ENCODE results near the gene COPE.
"Not testable (repeated sequence)": the region's sequence is repeated elsewhere in the genome, so short reads cannot be mapped to it uniquely, and the experiment has no call there.

Gene COPE

DNA sequence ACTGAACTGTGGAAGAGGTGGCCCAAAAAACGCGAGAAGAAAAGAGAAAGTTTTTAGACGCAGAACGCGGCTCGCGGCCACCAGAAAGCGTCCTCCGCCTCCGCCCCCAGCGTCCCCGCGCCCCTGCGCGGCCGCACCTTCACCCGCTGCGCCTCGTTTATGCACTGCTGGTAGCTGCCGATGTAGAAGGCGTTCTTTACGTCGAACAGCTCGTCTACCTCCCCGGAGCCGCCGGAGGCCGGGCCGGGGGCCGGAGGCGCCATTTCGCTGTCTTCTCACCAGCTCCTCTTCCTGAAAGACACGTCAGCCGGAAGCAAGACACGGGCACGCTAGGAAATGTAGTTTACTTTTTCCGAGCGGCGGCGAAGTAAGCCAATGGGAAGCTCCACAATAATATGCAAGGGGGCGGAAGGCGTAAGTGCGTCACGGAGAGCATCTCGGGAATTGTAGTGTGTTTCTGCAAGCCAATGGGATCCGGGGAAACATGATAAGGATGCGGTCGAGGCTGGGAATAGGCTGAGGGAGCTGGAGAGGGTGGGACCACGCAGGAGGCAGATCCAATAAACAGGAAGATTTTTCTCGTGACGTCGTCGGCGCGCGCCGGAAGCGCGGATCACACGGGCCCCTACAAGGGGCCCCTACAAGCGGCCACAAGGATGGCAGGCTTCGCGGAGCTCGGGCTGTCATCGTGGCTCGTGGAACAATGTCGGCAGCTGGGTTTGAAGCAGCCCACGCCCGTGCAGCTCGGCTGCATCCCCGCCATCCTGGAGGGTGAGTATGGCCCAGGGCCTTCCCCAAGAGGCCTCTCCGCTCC is at the start of gene COPE, which contains the start of gene DDX49:
Gene COPE (minus strand): TSS at position 302 of the 814 bp plus-strand sequence. CDS start 39 bp downstream, at position 263.
Gene DDX49 (plus strand): TSS at position 630 of the 814 bp plus-strand sequence. CDS start 27 bp downstream, at position 657.
- H3K27ac Mint-ChIP-seq = peak within 1 kb of the TSS; percentile 96
- no peaks in the 10 kb centered on the region for H3K9me3 Mint-ChIP-seq
- no peaks in the 10 kb centered on the region for H3K27me3 Mint-ChIP-seq
- H3K4me3 Mint-ChIP-seq = peak within 1 kb of the TSS; percentile 86
- H3K4me1 Mint-ChIP-seq (ENCODE audit: low read depth) = peaks cover 46% of the 10 kb centered on the region
- intact Hi-C loops (cut with micrococcal nuclease) = loop anchor here (1.0 to 5.0 kb wide), 3 partner anchors 13 to 68 kb away; no protein-coding TSS in a partner anchor
- H3K36me3 Mint-ChIP-seq (ENCODE audit: low read depth) = peaks cover 90% of the 10 kb centered on the region

DNA sequence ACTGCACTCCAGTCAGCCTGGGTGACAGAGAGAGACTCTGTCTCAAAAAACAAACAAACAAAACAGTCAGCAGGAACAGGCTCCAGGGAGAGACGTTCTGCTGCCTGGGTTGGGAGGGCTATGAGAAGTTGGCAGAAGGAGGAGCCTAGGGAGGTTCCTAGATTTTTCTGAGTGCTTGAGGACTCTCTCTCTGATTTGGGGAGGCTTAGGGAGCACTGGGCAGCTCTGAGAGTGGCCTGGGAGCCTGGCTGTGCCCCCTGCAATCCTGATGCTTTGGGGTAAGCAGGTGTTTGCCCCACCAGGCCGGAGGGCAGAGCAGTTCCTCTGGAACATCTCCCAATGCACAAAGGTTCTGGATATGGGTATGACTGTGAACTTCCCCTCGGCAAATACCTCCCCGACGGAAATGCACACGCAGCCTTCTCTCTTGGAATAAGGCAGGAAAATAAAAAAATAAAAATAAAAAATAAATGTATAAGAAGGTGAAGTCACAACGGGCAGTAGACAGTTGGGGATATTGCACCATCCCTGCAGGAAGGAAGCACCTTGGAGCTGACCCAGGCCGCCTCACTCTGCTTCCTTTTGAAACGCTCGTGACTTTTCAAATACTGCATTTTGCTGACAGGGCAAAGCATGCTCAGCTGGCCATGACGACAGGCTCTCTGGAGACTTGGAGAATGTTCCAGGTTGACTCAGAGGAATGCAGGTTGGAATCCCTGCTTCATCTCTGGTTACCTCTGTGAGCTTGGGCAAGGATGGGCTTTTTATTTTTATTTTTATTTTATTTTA is 48.4 kb upstream of the COPE start:
- no peaks in the 10 kb centered on the region for H3K9me3 Mint-ChIP-seq
- peaks cover 53% of the 10 kb centered on the region for H3K4me1 Mint-ChIP-seq (ENCODE audit: low read depth)
- peak overlapping the region; percentile 96 for H3K27ac Mint-ChIP-seq
- H3K4me3 Mint-ChIP-seq = peak overlapping the region; percentile 42
- H3K27me3 Mint-ChIP-seq = no peaks in the 10 kb centered on the region
- intact Hi-C loops (cut with micrococcal nuclease) = loop anchor here (1.0 to 2.0 kb wide), 2 partner anchors 27 to 48 kb away; partner anchors contain the start of genes COPE, DDX49 and HOMER3
- no peaks in the 10 kb centered on the region for H3K36me3 Mint-ChIP-seq (ENCODE audit: low read depth)

DNA sequence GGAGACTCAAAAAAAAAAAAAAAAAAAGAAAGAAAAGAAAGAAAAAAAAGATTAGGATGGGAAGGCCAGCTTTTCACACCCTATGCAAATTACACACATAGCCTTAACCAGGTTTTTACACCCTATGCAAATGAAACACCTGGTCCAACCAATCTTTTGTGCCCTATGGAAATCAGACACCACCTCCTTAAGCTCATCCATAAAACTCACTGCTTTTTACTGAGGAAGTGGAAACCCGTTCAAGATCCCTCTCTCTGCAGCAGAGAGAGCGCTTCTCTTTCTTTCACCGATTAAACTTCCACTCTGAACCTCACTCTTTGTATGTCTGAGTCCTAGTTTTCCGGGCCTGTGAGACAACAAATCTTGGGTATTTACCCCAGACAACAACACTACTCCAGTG is 47.1 kb upstream of the COPE start:
- Mint-ChIP-seq H3K4me1 (ENCODE audit: low read depth) (peaks cover 54% of the 10 kb centered on the region), H3K36me3 (ENCODE audit: low read depth) (no peaks in the 10 kb centered on the region), H3K27me3 (peaks cover 10% of the 10 kb centered on the region), H3K9me3 (no peaks in the 10 kb centered on the region), H3K27ac (peak overlapping the region; percentile 96), H3K4me3 (peak overlapping the region; percentile 32)
- intact Hi-C loops (cut with micrococcal nuclease) = loop anchor here (2.0 kb wide), 1 partner anchor 26 kb away; the partner anchor contains the start of gene HOMER3

DNA sequence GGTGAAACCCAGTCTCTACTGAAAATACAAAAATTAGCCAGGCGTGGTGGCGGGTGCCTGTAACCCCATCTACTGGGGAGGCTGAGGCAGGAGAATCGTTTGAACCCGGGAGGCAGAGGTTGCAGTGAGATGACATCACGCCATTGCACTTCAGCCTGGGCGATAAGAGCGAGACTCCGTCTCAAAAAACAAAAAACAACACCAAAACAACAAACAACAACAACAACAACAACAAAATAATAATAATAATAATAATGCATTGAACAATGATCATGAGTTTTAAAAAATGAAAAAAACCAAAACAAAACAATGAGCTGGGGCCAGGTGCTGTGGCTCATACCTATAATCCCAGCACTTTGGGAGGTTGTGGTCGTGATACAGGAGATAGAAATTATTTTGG is 44.9 kb upstream of the COPE start:
- no peak overlapping the region for H3K4me3 Mint-ChIP-seq
- peaks cover 41% of the 10 kb centered on the region for H3K4me1 Mint-ChIP-seq (ENCODE audit: low read depth)
- H3K27ac Mint-ChIP-seq = no peak overlapping the region
- intact Hi-C loops (cut with micrococcal nuclease) = no loop called here
- no peaks in the 10 kb centered on the region for H3K36me3 Mint-ChIP-seq (ENCODE audit: low read depth)
- no peaks in the 10 kb centered on the region for H3K9me3 Mint-ChIP-seq
- H3K27me3 Mint-ChIP-seq = peaks cover 16% of the 10 kb centered on the region

DNA sequence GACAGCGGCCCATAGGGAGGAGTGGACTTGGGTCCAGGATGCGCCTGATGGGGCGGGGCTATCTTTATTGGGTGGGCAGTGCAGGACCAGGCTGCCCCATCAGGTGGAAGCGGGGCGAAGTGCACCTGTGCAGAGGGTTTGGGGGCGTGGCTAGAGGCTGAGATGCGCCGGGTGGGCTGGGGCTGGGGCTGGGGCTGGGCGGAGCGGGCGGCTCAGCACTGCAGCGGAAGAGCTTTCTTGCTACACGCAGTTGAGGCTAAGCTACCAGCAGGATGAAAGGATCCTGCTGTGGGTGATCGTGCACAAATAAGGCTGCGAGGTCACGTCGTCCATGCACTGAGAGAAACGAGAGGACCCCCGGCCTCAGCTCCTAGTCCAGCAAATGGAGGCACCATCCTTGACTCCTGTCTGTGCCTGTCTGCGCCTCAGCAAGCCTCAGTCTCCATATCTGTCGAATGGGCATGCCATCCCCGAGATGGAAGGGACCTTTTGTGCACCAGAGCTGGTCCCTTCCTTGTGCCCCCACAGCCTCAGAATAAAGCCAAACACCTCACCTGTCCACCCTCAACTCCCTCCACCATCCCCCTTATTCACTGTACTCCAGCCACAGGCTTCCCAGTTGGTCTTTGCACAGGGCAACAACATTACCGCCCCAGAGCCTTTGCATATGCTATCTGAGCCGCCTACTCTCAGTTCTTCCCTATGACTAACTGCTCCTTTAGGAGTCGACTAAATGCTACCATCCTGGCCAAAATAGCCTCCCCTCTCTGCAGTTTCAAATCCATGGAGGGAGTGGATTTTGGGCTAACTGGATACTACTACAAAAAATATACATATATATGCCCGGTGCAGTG is 42.8 kb upstream of the COPE start:
- intact Hi-C loops (cut with micrococcal nuclease) = no loop called here
- Mint-ChIP-seq H3K27me3 (peaks cover 16% of the 10 kb centered on the region), H3K9me3 (no peaks in the 10 kb centered on the region), H3K36me3 (ENCODE audit: low read depth) (no peaks in the 10 kb centered on the region), H3K4me3 (no peak overlapping the region), H3K4me1 (ENCODE audit: low read depth) (peaks cover 23% of the 10 kb centered on the region), H3K27ac (peak overlapping the region; percentile 48)

DNA sequence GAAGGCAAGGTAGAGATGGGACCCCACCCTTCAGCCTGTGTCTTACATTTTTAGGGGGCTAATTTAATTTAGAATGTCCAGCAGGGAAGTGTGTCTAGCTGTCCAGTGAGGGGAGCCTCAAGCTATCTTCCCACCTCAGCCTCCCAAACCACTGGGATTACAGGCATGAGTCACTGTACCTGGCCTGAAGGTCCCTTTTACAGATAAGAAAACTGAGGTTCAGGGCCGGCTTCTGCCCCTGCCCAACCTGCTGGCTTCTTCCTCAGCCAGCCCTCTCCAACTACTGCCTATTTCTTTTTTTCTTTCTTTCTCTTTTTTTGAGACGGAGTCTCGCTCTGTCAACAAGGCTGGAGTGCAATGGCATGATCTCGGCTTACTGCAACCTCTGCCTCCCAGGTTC is 41.2 kb upstream of the COPE start:
- peaks cover 12% of the 10 kb centered on the region for H3K4me1 Mint-ChIP-seq (ENCODE audit: low read depth)
- H3K4me3 Mint-ChIP-seq = no peak overlapping the region
- no peak overlapping the region for H3K27ac Mint-ChIP-seq
- H3K27me3 Mint-ChIP-seq = peaks cover 16% of the 10 kb centered on the region
- peaks cover under 1% of the 10 kb centered on the region for H3K9me3 Mint-ChIP-seq
- intact Hi-C loops (cut with micrococcal nuclease) = no loop called here
- H3K36me3 Mint-ChIP-seq (ENCODE audit: low read depth) = no peaks in the 10 kb centered on the region

DNA sequence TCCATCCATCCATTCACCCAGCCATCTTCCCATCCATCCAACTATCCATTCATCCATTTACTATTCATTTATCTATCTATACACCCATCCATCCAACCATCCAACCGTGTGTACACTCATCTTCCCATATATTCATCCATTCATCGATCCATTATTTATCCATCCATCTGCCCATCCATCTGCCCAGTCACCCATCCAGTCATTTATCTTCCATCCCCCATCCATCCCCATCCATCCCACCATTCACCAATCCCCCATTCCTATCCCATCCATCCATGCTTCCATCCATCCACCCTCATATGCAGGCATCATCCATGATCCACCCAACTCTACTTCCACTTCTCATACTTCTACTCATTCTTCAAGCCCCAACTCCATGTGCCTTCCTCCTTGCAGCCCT is 35.9 kb upstream of the COPE start:
- no peak overlapping the region for H3K27ac Mint-ChIP-seq
- H3K4me3 Mint-ChIP-seq = no peak overlapping the region
- intact Hi-C loops (cut with micrococcal nuclease) = no loop called here
- H3K9me3 Mint-ChIP-seq = peaks cover 16% of the 10 kb centered on the region
- H3K4me1 Mint-ChIP-seq (ENCODE audit: low read depth) = no peaks in the 10 kb centered on the region
- H3K27me3 Mint-ChIP-seq = no peaks in the 10 kb centered on the region
- no peaks in the 10 kb centered on the region for H3K36me3 Mint-ChIP-seq (ENCODE audit: low read depth)

DNA sequence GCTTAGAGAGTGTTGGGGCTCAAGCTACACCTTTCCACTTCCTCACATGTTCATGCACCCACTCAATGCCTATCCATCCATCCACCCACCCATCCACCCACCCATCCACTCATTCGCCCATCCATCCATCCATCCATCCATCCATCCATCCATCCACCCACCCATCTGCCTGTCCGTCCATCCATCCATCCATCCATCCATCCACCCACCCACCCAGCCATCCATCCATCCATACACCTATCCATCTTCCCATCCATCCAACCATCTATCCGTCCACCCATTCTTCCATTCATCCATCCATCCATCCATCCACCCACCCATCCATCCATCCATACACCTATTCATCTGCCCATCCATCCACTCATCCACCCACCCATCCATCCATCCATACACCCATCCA is 34.9 kb upstream of the COPE start:
- H3K4me1 Mint-ChIP-seq (ENCODE audit: low read depth) = no peaks in the 10 kb centered on the region
- H3K4me3 Mint-ChIP-seq = no peak overlapping the region
- H3K36me3 Mint-ChIP-seq (ENCODE audit: low read depth) = no peaks in the 10 kb centered on the region
- H3K9me3 Mint-ChIP-seq = peaks cover 16% of the 10 kb centered on the region
- H3K27me3 Mint-ChIP-seq = no peaks in the 10 kb centered on the region
- no peak overlapping the region for H3K27ac Mint-ChIP-seq
- intact Hi-C loops (cut with micrococcal nuclease) = no loop called here

DNA sequence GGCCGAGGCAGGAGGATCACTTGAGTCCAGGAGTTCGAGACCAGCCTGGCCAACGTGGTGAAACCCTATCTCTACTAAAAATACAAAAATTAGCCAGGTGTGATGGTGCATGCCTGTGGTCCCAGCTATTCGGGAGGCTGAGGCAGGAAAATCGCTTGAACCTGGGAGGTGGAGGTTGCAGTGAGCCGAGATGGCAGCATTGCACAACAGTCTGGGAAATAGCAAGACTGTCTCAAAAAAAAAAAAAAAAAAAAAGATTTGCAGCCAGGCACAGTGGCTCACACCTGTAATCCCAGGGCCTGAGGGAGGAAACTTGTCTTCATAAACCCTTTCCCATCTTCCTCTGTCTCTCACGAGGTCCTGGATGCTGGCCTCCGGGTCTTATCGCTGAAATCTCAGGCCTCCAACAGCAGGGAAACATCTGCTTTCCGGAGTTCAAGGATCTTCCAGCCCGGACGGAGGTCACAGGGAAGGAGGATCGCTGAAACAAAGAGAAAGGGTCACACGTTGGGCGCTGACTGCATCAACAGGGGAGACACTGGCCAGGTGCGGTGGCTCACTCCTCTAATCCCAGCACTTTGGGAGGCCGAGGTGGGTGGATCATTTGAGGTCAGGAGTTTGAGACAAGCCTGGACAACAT is 33.3 kb upstream of the COPE start:
- H3K27ac Mint-ChIP-seq; H3K4me3 Mint-ChIP-seq; H3K36me3 Mint-ChIP-seq (ENCODE audit: low read depth); H3K4me1 Mint-ChIP-seq (ENCODE audit: low read depth); H3K27me3 Mint-ChIP-seq; intact Hi-C loops (cut with micrococcal nuclease): not testable (repeated sequence)
- peaks cover 16% of the 10 kb centered on the region for H3K9me3 Mint-ChIP-seq

DNA sequence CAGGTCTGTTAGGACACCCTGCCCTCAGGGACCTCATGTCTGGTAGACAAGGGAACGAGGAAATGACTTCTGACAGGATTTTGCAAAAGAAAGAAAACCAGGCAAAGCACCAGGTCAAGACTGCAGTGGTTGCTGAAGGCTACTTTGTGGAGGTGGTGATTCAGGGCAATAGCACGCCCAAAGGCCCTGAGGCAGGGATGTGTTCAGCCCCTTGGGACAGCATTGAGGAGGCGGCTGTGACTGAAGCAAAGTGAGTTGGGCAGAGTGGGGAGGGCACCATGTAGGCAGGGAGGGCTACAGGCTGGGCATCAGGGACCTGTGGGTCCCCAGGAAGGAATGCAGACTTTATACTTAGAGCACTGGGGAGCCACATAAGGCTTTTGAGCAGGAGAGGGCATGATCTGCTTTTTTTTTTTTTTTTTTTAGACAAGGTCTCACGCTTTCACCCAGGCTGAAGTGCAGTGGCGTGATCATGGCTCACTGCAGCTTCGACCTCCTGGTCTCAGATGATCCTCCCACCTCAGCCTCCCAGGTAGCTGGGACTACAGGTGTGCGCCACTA is 32.6 kb upstream of the COPE start:
- intact Hi-C loops (cut with micrococcal nuclease) = no loop called here
- H3K4me3 Mint-ChIP-seq = no peak overlapping the region
- no peaks in the 10 kb centered on the region for H3K36me3 Mint-ChIP-seq (ENCODE audit: low read depth)
- H3K9me3 Mint-ChIP-seq = peaks cover 16% of the 10 kb centered on the region
- H3K27ac Mint-ChIP-seq = no peak overlapping the region
- no peaks in the 10 kb centered on the region for H3K27me3 Mint-ChIP-seq
- H3K4me1 Mint-ChIP-seq (ENCODE audit: low read depth) = no peaks in the 10 kb centered on the region

DNA sequence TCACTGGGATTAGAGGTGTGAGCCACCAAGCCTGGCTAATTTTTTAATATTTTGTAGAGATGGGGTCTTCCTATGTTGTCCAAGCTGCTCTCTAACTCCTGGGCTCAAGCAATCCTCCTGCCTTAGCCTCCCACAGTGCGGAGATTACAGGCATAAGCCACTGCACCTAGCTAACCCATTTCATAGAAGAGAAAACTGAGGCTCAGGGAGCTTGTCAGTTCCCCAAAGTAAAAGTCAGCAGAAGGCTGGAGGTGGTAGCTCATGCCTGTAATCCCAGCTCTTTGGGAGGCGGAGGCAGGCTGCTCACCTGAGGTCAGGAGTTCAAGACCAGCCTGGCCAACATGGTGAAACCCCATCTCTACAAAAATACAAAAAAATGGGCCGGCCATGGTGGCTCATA is 30.7 kb upstream of the COPE start:
- H3K27me3 Mint-ChIP-seq = no peaks in the 10 kb centered on the region
- no peak overlapping the region for H3K4me3 Mint-ChIP-seq
- H3K9me3 Mint-ChIP-seq = peaks cover 11% of the 10 kb centered on the region
- peaks cover 6% of the 10 kb centered on the region for H3K36me3 Mint-ChIP-seq (ENCODE audit: low read depth)
- H3K27ac Mint-ChIP-seq = no peak overlapping the region
- H3K4me1 Mint-ChIP-seq (ENCODE audit: low read depth) = no peaks in the 10 kb centered on the region
- intact Hi-C loops (cut with micrococcal nuclease) = no loop called here

DNA sequence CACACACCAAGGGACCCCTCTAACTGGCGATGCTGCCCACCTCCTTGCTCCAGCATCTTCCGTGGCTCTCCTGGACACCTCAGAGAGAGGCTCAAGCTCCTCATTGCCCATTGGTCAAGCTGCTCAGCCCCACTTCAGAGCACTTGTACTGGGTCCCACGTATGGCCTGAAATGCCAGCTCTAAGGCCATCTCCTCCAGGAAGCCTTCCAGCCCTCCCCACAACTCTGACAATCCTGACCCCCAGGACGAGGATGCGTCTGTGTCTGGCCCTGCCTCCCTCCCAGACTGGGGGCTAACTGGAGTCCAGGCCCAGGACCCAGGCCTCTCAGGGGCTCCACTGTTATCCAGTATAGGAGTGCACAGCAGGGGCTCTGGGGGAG is 29.8 kb upstream of the COPE start:
- Mint-ChIP-seq H3K36me3 (ENCODE audit: low read depth) (peaks cover 6% of the 10 kb centered on the region), H3K27ac (no peak overlapping the region), H3K9me3 (peaks cover 2% of the 10 kb centered on the region), H3K4me3 (no peak overlapping the region), H3K27me3 (no peaks in the 10 kb centered on the region), H3K4me1 (ENCODE audit: low read depth) (no peaks in the 10 kb centered on the region)
- intact Hi-C loops (cut with micrococcal nuclease) = no loop called here
